RKO (cell line): ENCODE data around the gene FCN2.
A peak's percentile ranks its signal among the peaks of the same experiment; 100 is the strongest.

Experiments used
- DNase-seq: peaks from one replicate; pipeline ENCODE4 v3.0.0-alpha.2; 2016; ENCODE audit warnings: low spot score

Gene FCN2

GRCh38 chr9:134888603-134889190, 8.1 kb downstream of the FCN2 start:
- DNase-seq, result no peak

GRCh38 chr9:134889386-134890154, 9.0 kb downstream of the FCN2 start:
- no peak for DNase-seq

- DNase-seq, result no peak
Measured at GRCh38 chr9:134890155-134890495, 9.5 kb downstream of the FCN2 start.

- peak; percentile 29 for DNase-seq
Measured at GRCh38 chr9:134891053-134891452, 10.4 kb downstream of the FCN2 start.

GRCh38 chr9:134891713-134892112, 11.1 kb downstream of the FCN2 start:
- no peak for DNase-seq

GRCh38 chr9:134892221-134892620, 11.6 kb downstream of the FCN2 start:
- DNase-seq, result no peak

- DNase-seq, result no peak
Measured at GRCh38 chr9:134892820-134893420, 12.3 kb downstream of the FCN2 start.

- no peak for DNase-seq
Measured at GRCh38 chr9:134894136-134894860, 13.7 kb downstream of the FCN2 start.

- DNase-seq, result no peak
Measured at GRCh38 chr9:134895097-134895496, 14.5 kb downstream of the FCN2 start.

GRCh38 chr9:134895567-134895907, 14.9 kb downstream of the FCN2 start:
- DNase-seq, result no peak

GRCh38 chr9:134895908-134896833, 15.6 kb downstream of the FCN2 start:
- DNase-seq, result no peak

GRCh38 chr9:134896834-134897583, 16.4 kb downstream of the FCN2 start:
- no peak for DNase-seq

GRCh38 chr9:134897584-134898170, 17.1 kb downstream of the FCN2 start:
- DNase-seq, result no peak

GRCh38 chr9:134898319-134898718, 17.7 kb downstream of the FCN2 start:
- no peak for DNase-seq

GRCh38 chr9:134899168-134899567, 18.6 kb downstream of the FCN2 start:
- no peak for DNase-seq

GRCh38 chr9:134899818-134900217, 19.2 kb downstream of the FCN2 start:
- DNase-seq, result no peak

- no peak for DNase-seq
Measured at GRCh38 chr9:134902936-134903335, 22.3 kb downstream of the FCN2 start.

- DNase-seq, result no peak
Measured at GRCh38 chr9:134908524-134909309, 28.1 kb downstream of the FCN2 start.

GRCh38 chr9:134909511-134910481, 29.2 kb downstream of the FCN2 start:
- DNase-seq, result no peak
